ENCODE data around the gene PHEX.

The PHEX gene

DNA sequence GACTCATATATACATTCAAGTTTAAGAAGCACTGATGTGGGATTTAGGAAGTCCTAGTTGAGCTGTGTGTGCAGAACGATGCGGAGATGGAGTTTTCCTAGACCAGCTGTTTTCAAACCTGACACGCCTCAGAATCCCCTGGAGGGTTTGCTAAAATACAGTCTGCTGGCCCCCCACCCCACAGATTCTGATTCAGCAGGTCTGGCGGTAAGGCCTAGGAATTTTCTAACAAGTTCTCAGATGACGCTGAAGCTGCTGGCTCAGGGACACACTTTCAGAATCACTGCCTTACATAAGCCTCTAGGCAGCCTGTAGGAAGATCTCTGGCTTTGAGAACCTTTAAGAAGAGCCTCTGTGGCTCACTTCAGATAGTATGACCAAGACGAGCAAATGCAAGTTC, 73.1 kb downstream of the PHEX start:
- no peak for DNase-seq (ENCODE audit: low read depth in 2 of 2)

- DNase-seq (ENCODE audit: low read depth in 2 of 2): no peak
Observed at GRCh38 chrX:22105971-22106370, 73.8 kb downstream of the PHEX start.

DNA sequence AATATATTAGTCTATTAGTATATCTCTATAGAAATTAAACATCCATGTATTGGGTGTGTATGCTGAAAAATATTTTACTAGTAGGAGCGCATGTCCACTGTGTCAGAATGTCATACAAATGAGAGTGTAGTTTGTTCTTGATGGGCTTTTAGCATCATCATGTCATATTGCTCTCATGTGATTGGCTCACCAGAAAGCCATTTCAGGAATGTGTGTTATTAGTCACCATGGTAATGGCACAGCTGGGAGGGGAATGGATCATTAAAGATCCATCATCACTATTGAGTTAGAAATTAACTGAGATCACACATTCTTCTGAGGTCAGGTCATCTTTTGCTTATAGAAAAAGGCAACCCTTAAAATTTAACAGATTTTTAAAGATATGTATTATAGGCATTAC, 77.3 kb downstream of the PHEX start:
- no peak for DNase-seq (ENCODE audit: low read depth in 2 of 2)

- DNase-seq (ENCODE audit: low read depth in 2 of 2): no peak
Observed at GRCh38 chrX:22110729-22111494, 78.8 kb downstream of the PHEX start.

DNA sequence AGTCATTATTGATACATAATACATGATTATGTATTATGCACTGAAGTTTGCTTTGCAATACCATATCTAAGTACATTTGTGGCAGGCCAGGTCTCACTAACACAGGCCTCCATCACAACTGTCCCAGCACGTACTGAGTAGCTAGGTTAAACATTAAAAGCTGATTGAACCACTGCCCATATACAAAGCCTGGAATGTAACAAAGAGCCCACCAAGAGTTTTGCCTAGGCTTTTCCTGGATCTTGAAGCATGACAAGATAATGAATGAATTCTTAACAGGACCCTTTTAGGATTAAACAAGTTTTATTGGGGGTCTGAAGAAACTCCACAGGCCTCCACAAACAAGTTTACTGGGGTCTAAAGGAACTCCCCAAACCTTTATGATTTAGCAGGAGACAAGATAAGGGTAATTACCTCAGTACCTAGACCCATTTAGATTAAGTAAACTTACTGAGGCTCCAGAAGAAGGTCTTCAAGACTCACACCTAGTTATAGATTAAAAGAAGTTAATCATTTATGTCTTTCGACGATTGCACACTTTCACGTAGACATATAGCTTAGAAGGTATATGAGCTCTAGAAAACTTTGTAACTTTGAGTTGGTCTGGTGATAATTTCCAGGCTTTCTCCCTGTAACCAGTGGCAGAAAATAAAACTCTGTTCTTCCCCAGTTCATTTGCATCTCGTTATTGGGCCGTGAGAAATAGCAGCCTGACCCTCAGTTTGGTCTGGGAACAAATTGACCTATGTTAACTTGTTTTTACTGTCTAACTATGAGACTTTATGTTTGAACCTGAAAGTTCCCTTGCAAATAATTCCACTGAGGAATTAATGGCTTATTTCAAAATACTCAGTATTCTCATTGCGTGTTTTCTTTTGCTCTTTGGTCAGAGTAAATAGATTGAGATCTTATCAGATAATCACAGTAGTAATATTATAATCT, 84.8 kb downstream of the PHEX start:
- DNase-seq (ENCODE audit: low read depth in 2 of 2): no peak

DNA sequence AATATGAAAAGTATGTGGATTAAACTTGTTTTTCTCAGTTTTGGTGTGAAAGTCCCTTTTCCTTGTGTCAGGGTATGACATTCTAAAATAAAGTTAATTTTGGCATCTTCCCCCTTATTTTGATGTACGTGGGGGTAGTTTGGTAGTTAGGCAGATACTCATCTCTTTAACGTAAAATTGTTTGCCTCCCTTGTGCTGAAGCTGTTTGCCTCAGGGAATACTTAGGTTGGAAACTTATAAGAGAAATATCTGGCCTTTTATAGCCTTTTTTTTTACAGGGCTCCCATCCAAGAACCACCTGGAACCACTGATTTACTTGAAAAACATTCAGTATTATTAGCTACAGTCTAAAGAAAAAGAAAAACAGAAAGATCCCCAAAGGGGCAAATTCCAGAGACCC, 85.5 kb downstream of the PHEX start:
- no peak for DNase-seq (ENCODE audit: low read depth in 2 of 2)

DNA sequence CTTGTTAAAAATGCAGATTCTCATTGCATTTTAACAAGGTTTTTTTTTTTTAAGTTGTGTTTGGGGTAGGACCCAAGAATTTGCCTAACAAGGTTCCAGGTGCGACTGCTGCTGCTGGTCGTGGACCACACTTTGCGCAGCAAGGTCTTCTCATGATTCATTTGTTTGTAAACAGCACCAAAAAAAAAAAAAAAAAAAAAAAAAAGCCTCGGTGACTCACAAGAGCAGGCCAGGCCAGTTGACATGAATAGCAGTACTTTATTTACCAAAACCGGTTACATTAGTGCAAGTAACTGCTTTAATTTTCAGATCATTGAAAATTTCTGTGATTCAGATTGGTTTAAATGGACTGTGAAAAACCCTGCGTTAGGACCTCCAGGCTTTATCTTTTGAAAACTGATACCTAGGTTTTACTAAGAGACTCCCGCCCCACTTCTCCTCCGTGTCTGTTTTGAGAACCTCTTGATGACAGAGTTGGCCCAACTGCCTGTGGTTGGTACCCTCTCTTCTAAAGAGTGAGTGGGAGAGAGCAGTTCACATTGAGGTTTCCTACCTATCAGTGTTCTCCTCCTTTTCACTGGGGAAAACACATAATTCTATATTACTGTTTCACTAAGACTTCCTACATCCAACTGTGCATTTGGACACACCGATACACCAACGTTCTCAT, 86.2 kb downstream of the PHEX start:
- DNase-seq (ENCODE audit: low read depth in 2 of 2): no peak

DNA sequence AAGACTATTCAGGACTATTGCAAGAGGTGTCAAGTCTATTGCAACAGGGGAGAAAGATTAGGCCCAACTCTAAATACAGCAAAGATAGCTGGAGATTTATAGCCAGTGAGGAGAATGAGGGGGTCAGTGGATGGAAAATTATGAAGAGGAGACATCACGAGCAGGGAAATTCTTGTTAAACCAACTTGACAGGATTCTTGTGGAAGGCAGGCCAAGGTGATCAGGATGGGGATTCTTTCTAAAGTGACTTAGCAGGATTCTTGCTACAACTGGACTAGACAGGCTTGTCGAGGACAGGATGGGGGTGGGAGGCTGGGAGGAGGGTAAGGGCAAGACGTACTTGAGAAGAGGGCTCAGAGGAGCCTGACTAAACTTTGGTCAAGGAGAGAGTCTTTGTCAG, 89.0 kb downstream of the PHEX start:
- no peak for DNase-seq (ENCODE audit: low read depth in 2 of 2)

- no peak for DNase-seq (ENCODE audit: low read depth in 2 of 2)
Observed at GRCh38 chrX:22122510-22122909, 90.4 kb downstream of the PHEX start.

- DNase-seq (ENCODE audit: low read depth in 2 of 2): no peak
Observed at GRCh38 chrX:22124098-22124497, 92.0 kb downstream of the PHEX start.

DNA sequence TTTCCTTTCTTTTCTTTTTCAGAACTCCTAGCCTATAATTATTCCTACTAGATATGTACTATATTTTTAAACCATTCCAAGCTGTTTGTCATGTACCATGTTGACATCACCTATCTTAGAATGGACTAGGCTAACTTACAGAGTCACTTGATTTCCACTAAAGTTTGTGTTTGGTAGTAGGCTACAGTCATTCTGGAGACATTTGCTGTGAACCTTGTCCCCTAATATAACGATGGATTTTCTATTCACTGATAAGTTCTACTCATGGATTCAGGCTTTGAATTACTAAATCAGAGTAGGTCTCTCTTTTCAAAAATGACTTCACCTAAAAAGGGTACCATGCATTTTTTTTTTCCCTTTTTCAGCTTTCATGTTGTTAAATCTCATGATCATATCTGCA, 93.4 kb downstream of the PHEX start:
- no peak for DNase-seq (ENCODE audit: low read depth in 2 of 2)

- DNase-seq (ENCODE audit: low read depth in 2 of 2): no peak
Observed at GRCh38 chrX:22126327-22126726, 94.2 kb downstream of the PHEX start.

GRCh38 chrX:22128961-22129360, 96.8 kb downstream of the PHEX start:
- no peak for DNase-seq (ENCODE audit: low read depth in 2 of 2)

GRCh38 chrX:22134681-22135080, 102.6 kb downstream of the PHEX start:
- DNase-seq (ENCODE audit: low read depth in 2 of 2): no peak

- DNase-seq (ENCODE audit: low read depth in 2 of 2): no peak
Observed at GRCh38 chrX:22135171-22135711, 103.1 kb downstream of the PHEX start.

- no peak for DNase-seq (ENCODE audit: low read depth in 2 of 2)
Observed at GRCh38 chrX:22135994-22136684, 104.0 kb downstream of the PHEX start.

GRCh38 chrX:22136711-22137110, 104.6 kb downstream of the PHEX start:
- DNase-seq (ENCODE audit: low read depth in 2 of 2): no peak

DNA sequence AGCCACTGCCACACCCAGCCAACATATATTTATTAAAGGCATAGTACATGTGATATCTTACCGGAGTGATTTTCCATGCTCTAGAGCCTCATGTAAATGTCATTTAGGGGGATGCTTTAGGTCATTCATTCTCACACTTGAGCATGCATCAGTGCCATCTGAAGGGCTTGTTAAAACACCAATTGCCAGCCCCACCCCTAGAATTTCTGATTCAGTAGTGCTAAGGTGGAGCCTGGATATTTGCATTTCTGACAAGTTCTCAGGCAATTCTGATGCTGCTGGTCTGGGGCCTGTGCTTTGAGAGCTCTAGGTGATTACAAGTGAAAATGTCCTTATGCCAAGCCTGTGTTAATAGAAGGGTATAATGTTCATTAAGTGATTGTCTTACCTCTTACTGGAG, 107.7 kb downstream of the PHEX start:
- no peak for DNase-seq (ENCODE audit: low read depth in 2 of 2)

DNA sequence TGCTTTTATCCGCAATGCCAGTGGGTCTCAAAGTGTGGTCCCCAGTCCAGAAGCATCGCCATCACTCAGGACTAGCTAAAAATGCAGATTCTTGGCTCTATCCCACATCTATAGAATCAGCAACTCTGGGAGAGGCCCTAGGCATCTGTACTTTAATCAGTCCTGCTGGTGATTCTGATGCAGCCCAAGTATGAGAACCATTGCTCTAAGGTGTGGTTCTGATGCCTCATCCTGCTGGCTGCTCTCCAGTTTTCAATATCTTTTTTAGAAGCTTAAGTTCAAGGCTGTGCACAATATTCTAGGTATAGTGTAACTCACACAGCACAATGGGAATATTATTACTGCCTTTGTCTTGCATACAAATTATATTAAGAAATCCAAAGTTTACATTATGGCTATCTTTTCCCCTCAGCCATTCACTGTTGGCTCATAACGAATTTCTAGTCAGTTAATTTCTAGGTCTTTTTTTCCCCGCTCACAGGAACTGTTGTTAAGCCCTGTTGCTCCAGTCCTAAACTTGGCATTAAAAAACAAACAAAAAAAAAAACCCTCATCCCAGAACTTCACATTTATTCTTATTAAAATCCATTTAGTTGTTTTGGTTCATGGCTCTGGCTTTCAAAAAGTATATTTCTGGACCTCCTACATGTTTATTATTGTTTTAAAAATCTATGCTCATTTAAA, 109.1 kb downstream of the PHEX start:
- no peak for DNase-seq (ENCODE audit: low read depth in 2 of 2)

- no peak for DNase-seq (ENCODE audit: low read depth in 2 of 2)
Observed at GRCh38 chrX:22147214-22147613, 115.1 kb downstream of the PHEX start.

- no peak for DNase-seq (ENCODE audit: low read depth in 2 of 2)
Observed at GRCh38 chrX:22147942-22148341, 115.8 kb downstream of the PHEX start.

All from stimulated activated CD8-positive, alpha-beta memory T cell treated with anti-CD3 and anti-CD28 coated beads, Interleukin-15, amount 100 ng/mL, for 4 hours (primary cell).